EH (cell line): ENCODE data around the gene CRACR2A.

Source experiments
- DNase-seq: peaks from one replicate; pipeline ENCODE4 v3.0.0-alpha.2; 2015; ENCODE audit warnings: low read depth

The CRACR2A gene

GRCh38 chr12:3651585-3652424 lies 101.1 kb downstream of the CRACR2A start:
- no peak for DNase-seq

DNA sequence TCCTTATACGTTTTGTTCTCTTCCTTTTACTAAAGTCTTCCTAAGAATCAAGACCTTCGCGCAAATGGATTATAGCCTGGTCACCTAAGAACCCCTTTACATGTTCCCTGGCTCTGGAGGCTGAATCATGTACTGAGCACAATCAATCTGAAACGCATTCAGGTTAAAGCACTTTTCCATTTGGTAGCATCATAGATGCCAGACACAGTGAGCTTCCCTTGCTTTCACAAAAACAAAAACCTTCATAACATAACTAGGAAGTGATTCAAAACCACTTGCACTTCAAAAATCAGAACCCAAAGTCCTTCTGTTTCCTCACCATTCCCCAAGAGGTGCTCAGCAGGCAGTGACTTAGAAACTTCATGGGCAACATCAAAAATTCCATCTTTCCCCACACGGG lies 105.4 kb downstream of the CRACR2A start:
- no peak for DNase-seq

DNA sequence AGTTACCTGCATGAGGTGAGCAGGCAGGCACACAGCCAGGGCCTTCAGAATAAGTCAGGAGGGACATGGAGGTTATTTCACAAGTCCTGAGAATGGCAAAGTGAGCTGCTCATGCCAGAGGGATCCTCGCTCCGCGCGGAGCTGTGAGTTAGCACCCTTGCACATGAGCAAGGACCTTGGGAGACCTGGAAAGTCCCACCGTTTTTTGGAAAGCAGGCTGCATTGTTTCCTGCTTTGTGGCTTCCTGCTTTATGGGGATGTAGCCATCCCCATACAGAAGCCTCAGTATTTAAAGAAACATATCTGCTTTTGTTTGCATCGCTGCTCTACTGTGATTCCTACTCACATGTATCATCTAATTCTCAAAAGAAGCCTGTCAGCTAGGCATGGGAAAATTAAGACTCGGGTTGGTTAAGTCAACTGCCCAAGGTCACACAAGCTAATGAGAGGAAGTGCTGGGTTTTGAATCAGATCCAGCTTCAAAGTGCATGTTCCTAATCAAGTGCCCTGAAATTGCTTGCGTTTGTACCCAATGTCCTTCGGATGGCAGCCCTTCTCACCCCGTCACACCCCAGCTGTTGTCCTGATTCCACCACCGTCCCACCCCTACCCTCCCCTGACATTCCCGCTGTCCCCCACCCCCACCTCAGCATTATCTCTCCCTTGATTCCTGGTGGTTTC lies 106.2 kb downstream of the CRACR2A start:
- DNase-seq: peak; percentile 22

DNA sequence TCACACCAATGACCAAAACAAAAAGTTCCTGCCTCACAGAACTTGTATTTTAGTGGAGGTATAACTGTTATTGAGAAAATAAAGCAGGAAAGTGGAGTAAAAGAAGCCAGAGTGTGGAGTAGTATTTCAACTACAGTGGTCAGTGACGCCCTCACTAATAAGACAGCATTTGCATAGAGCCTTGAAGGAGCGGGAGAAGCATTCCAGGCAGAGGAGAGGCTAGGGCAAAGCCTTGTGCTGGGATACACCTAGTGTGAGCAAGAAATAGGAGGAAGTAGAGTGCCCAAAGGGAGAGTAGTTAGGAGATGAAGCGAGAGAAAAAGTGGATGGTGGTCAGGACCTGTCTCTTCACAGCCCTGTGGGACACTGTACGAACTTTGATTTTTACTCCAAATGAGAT lies 107.8 kb downstream of the CRACR2A start:
- DNase-seq: no peak

DNA sequence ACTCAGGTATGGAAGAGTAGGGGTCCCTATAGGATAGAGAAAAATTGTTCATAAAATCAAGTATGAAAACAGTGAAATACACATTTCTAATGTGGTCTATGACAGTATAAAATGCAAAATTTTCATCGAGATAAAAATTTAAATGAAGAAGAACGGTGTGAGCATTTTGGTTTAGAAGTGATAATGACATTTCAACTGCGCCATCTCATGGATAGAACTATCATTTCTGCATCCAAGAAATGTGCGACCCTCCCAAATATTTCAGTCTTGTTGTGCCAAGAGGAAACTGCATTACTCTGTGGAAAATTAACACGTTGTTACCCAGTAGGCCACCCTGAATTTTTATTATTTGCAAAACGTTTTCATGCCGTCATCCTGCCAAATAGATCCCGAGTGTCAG lies 108.8 kb downstream of the CRACR2A start:
- no peak for DNase-seq

DNA sequence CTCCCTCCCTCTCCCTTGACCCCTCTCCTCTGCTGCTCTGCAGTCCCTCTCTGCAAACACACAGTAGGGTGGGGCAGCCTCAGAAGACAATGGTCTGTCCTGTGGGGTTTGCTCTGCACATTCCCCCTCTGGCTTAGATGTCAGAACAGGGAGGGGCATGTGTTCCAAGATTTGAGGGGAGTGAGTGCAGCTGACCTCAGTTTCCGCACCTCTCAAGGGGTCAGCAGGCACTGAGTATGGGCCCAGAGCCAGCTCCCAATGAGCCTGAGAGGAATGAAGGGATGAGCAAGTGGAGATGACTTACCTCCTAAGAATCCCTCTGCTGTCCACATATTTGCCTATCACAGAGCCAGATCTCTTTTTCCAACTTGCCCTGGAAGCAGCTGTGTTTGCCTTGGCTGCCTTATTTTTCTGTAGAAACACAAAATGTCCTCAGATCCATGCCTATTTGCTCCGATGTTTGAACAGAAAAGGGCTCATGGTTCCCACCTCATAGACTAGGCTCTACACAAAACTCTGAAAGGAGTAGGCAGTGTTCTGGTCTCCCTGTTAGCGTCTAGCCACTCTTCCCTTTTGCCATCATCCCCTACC lies 111.4 kb downstream of the CRACR2A start:
- peak; percentile 95 for DNase-seq

GRCh38 chr12:3636328-3636727 lies 116.6 kb downstream of the CRACR2A start:
- no peak for DNase-seq

DNA sequence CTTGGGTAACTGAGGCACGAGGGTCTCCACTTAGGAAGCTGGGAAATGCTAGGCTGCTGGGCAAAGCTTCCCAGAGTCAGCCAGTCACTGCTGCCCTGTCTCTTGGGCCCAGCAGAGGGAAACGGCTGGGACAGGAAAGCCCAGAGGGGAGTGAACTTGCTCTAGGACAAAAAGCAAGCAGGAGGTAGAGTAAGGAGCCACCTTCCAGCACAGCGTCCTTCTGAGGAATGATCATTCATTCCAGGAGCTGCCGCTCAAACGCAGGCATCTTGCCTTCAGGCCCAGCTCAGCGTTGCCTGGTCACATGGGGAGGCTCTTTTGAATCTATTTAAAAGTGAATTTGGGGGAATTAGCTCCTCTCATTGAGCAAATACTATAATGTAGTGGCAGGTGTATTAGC lies 118.6 kb downstream of the CRACR2A start:
- no peak for DNase-seq

DNA sequence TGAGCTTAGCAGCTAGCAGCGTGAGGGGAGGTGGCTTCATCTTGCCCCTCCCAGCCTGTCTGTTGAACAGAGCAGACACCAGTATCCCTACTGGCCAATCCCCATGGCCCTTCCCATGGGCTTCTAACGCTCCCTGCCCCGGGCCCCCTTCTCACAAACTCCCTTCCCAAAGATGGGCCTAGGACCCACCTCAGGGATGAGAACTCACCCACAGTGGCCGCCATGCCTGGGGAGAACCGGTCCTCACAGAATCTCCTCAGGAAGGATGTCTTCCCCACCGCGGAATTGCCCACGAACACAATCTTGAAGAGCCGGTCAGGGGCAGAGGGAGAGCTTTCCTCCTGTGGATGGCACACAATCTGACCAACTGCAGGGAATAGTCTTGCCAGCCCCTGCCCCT lies 119.5 kb downstream of the CRACR2A start:
- DNase-seq: no peak

- peak; percentile 41 for DNase-seq
Observed at GRCh38 chr12:3632754-3633153, 120.2 kb downstream of the CRACR2A start.

GRCh38 chr12:3632256-3632655 lies 120.7 kb downstream of the CRACR2A start:
- DNase-seq: no peak

DNA sequence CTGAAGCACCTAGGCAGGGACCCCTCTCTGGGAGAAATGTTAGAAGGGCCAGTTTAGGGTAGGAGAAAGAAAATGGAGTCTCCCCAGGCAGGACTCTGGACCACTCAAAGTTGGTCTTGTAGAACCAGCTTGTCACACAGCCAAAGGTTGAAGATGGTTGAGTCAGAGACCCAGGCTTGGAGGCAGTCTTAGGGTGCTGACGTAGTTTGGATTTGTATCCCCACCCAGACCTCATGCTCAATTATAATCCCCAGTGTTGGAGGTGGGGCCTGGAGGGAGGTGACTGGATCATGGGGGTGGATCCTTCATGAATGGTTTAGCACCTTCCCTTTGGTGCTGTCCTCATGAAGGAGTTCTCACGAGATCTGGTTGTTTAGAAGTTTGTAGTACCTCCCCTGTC lies 121.2 kb downstream of the CRACR2A start:
- DNase-seq: no peak

DNA sequence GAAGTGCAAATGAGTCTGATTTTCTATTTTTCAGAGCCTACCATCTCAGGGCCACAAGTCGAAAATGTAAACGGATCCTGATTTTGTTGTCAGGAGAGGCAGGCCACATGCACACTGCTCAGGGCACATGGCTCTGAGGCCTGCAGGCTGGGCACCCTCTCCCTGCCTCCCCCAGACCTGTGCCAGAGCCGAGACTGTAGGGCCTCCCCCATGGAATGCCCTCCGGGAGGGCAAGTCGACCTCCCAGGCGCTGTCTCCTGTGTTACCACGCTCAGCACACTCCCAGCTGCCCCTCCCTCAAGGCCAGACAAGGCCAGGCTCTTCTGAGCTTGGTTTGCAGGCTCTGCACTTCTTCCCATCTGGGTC lies 121.7 kb downstream of the CRACR2A start:
- DNase-seq: no peak

- no peak for DNase-seq
Observed at GRCh38 chr12:3630621-3631271, 122.2 kb downstream of the CRACR2A start.

GRCh38 chr12:3630111-3630510 lies 122.8 kb downstream of the CRACR2A start:
- no peak for DNase-seq

- no peak for DNase-seq
Observed at GRCh38 chr12:3629057-3629830, 123.7 kb downstream of the CRACR2A start.

GRCh38 chr12:3628629-3629028 lies 124.3 kb downstream of the CRACR2A start:
- no peak for DNase-seq

DNA sequence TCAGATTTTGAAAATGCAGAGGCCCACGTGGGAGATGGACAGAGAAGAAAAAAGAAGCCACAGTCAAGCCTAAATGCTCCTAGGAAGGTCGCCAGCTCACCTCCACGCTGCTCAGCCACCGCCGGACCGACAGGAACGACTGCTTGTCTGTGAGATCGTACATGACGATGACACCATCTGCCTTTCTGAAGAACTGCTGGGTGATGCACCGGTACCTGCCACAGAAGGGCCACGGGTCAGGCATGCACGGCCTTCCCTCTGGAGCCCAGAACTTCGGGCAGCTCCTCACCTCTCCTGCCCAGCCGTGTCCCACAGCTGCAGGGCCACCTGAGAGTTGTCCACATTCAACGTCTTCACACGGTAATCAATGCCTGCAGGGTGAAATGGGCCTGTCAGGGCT lies 125.6 kb downstream of the CRACR2A start:
- DNase-seq: no peak

DNA sequence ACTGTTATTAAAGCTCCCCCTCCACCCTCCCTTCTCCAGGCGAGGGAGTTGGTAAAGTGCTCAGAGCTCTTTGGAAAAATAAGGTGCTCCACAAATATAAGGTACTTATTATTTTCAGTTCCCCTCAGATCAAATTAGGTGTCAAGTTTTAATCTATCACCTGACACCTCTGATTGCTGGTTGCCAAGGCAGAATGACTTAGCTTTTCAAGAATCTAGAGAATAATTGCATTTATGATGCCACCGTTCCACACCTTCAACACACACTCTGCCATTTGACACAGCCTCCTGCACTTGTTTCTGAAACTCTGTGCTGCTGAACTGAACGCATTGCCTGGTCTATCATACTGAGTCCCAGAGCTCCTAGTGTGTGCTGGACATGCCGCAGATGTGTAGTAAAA lies 128.6 kb downstream of the CRACR2A start:
- DNase-seq: no peak

DNA sequence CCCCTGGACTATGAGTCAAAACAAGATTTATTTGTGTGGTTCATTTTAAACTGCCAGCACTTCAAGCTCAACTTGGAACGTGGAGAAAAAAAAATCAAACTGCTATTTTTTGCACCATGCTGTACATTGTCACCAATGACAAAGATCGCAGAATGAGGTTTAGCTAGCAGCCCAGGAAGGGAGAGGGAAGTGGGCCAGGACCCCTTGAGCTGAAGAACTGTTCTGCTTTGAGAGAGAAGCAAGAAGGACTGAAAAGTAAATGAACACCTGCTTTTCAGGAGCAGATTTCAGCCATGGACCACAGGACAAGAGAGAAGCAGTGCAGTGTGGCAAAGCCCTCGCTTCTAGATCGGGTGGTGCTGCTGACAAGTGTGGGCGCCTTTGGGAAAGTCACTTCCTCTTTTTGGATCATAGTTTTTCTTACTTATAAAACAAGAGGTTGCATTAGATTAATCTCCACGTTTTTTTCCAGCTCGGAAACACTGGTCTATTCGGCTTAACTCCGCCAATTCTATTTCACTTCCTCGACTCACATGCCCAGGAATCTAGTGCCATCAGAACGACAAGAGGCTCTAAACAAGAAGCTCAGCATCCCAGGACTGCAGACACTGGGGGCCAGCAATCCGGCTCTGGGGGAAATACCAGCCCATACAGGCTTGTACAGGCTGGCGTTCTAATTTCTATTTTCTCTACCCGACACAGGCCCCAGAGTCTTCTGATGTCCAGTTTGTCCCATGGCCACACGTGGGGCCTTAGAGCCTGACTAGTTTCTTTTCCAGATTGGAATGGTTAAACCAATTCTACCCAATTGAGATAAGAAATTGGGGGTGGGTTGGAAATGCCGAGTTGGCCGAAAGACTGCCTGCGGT lies 129.9 kb downstream of the CRACR2A start:
- no peak for DNase-seq
